DND-41 (cell line): ENCODE results near the gene LSM7.

ENCODE experiments used
- ATAC-seq: fragments of 200-7000 bp; cut with Tn5 transposase; 3 replicates; pipeline ENCODE4 v1.9.1; 2021; ENCODE audit warnings: low read depth; ENCODE audit not compliant: insufficient read depth
- DNase-seq: peaks from one replicate; pipeline ENCODE4 v3.0.0-alpha.2; 2020
- H2AFZ ChIP-seq: 2 replicates; pipeline ENCODE4 v1.6.0; 2012; ENCODE audit warnings: low read depth, low read length
- H3K27ac ChIP-seq: 2 replicates; pipeline ENCODE4 v1.5.1; 2012; ENCODE audit warnings: low read length, inconsistent platforms
- H3K27me3 ChIP-seq: fragments of 200-600 bp; sonication (generic); 2 replicates; pipeline ENCODE4 v1.6.0; 2012; ENCODE audit warnings: low read length, mild to moderate bottlenecking, inconsistent platforms; ENCODE audit not compliant: insufficient read depth, poor library complexity
- H3K36me3 ChIP-seq: 2 replicates; pipeline ENCODE4 v1.5.1; 2012; ENCODE audit warnings: low read length, inconsistent platforms; ENCODE audit not compliant: insufficient read depth
- H3K4me1 ChIP-seq: 2 replicates; pipeline ENCODE4 v1.5.1; 2012; ENCODE audit warnings: mild to moderate bottlenecking, low read length; ENCODE audit not compliant: insufficient read depth
- H3K4me2 ChIP-seq: 2 replicates; pipeline ENCODE4 v1.6.0; 2012; ENCODE audit warnings: mild to moderate bottlenecking, moderate library complexity, low read length, inconsistent platforms; ENCODE audit not compliant: insufficient read depth
- H3K4me3 ChIP-seq, 2 experiments: fragments of 200-600 bp in 1 of 2; shearing (Covaris generic) in 1 of 2; 2 replicates each; pipeline ENCODE4 v1.5.1; 2012 to 2016; ENCODE audit warnings: inconsistent platforms in 2 of 2, low read length in 2 of 2, mild to moderate bottlenecking in 2 of 2, low read depth in 1 of 2, moderate library complexity in 1 of 2
- H3K79me2 ChIP-seq: 2 replicates; pipeline ENCODE4 v1.6.0; 2012; ENCODE audit warnings: low read length, inconsistent platforms; ENCODE audit not compliant: insufficient read depth
- H3K9ac ChIP-seq: 2 replicates; pipeline ENCODE4 v1.6.0; 2012; ENCODE audit warnings: low read depth, mild to moderate bottlenecking, inconsistent platforms, low read length, moderate library complexity
- H3K9me3 ChIP-seq: 2 replicates; pipeline ENCODE4 v1.5.1; 2012; ENCODE audit warnings: low read length, moderate library complexity, mild to moderate bottlenecking, inconsistent platforms; ENCODE audit not compliant: insufficient read depth, severe bottlenecking
- H4K20me1 ChIP-seq: 2 replicates; pipeline ENCODE4 v1.6.0; 2012; ENCODE audit warnings: low read length; ENCODE audit not compliant: insufficient read depth
- CTCF ChIP-seq: IDR thresholded peaks from 2 replicates; pipeline ENCODE4 v1.5.1; 2012; ENCODE audit warnings: borderline replicate concordance, low read length, moderate library complexity, mild to moderate bottlenecking; ENCODE audit not compliant: poor library complexity, severe bottlenecking; ENCODE audit errors: extremely low read depth
- EZH2 ChIP-seq: IDR thresholded peaks from 3 replicates; pipeline ENCODE4 v1.6.1; 2012; ENCODE audit warnings: borderline replicate concordance, low read depth, mild to moderate bottlenecking, moderate library complexity, low read length, inconsistent platforms; ENCODE audit not compliant: severe bottlenecking

The LSM7 gene

GRCh38 chr19:2290441-2291184 lies 37.8 kb downstream of the LSM7 start:
- Histone ChIP-seq H3K27me3 (no peaks in the 10 kb centered on the region), H3K36me3 (no peaks in the 10 kb centered on the region), H3K4me1 (peaks cover 11% of the 10 kb centered on the region), H4K20me1 (peaks cover 9% of the 10 kb centered on the region; the same call in 1 of the 2 replicates), H3K4me2 (0 out of 2 replicates have a peak overlapping the region, but pooled peaks have one; percentile 51), H2AFZ (no peak overlapping the region), H3K9ac (no peak overlapping the region), H3K9me3 (no peaks in the 10 kb centered on the region), H3K79me2 (no peaks in the 10 kb centered on the region), H3K4me3 (no peak overlapping the region), H3K27ac (no peak overlapping the region)
- DNase-seq (no peak), ATAC-seq (no peak)
- TF ChIP-seq CTCF (no peak), EZH2 (no peak)

- Histone ChIP-seq H3K27me3 (no peaks in the 10 kb centered on the region), H3K9ac (peak overlapping the region; percentile 42; the same call in 1 of the 2 replicates)
Measured at GRCh38 chr19:2289714-2290435, 38.5 kb downstream of the LSM7 start.

GRCh38 chr19:2288818-2289713 lies 39.3 kb downstream of the LSM7 start:
- peak overlapping the region; percentile 42; the same call in 1 of the 2 replicates for H3K9ac ChIP-seq
- no peaks in the 10 kb centered on the region for H3K36me3 ChIP-seq
- peaks cover 11% of the 10 kb centered on the region for H3K4me1 ChIP-seq
- H3K79me2 ChIP-seq = no peaks in the 10 kb centered on the region
- H2AFZ ChIP-seq = no peak overlapping the region
- H3K27ac ChIP-seq = no peak overlapping the region
- no peak overlapping the region for H3K4me3 ChIP-seq
- H3K27me3 ChIP-seq = no peaks in the 10 kb centered on the region
- TF ChIP-seq EZH2 (peak; percentile 15), CTCF (no peak)
- ATAC-seq (no peak), DNase-seq (no peak)
- peak overlapping the region; percentile 51; the same call in 1 of the 2 replicates for H3K4me2 ChIP-seq
- peaks cover 9% of the 10 kb centered on the region; the same call in 1 of the 2 replicates for H4K20me1 ChIP-seq
- no peaks in the 10 kb centered on the region for H3K9me3 ChIP-seq

More at GRCh38 chr19:2289714-2290435, 38.5 kb downstream of the LSM7 start:
- Histone ChIP-seq H2AFZ (peak overlapping the region; percentile 45; the same call in 1 of the 2 replicates), H3K4me1 (peaks cover 11% of the 10 kb centered on the region), H3K9me3 (no peaks in the 10 kb centered on the region), H3K79me2 (no peaks in the 10 kb centered on the region), H3K36me3 (no peaks in the 10 kb centered on the region), H3K4me3 (peak overlapping the region in 1 of 2 experiments; percentile 32; a peak in 1 of 4 replicates), H3K27ac (no peak overlapping the region), H3K4me2 (peak overlapping the region; percentile 51), H4K20me1 (peaks cover 9% of the 10 kb centered on the region; the same call in 1 of the 2 replicates)
- peak; percentile 23; the same call in 2 of the 3 replicates for ATAC-seq
- TF ChIP-seq CTCF (no peak), EZH2 (no peak)
- peak; percentile 18 for DNase-seq
